Esophagus squamous epithelium (tissue), 4 donors: Measurements from ENCODE around the gene KLHL2.

Experiments used
- CTCF ChIP-seq, 6 experiments: fragments of 450-650 bp in 4 of 6; fragments of 200-600 bp in 2 of 6; sonication (generic) in 2 of 6; IDR thresholded peaks; one replicate each; pipeline ENCODE4 v1.5.1; 2016 to 2019; ENCODE audit warnings: antibody characterized with exemption in 6 of 6, mild to moderate bottlenecking in 4 of 6, moderate library complexity in 4 of 6
- POLR2A ChIP-seq, 4 donors: fragments of 450-650 bp; IDR thresholded peaks; one replicate each; pipeline ENCODE4 v1.6.1; 2017; ENCODE audit warnings: antibody characterized with exemption in 4 of 4, mild to moderate bottlenecking in 4 of 4, moderate library complexity in 3 of 4

- no peak for TF ChIP-seq CTCF (IDR thresholded peaks at IDR 0.05)
- no peak for TF ChIP-seq POLR2A (IDR thresholded peaks at IDR 0.05)
These were observed 100.8 kb downstream of the KLHL2 start for GRCh38 chr4:165308166-165308565.
